Osteoblast (primary cell): ENCODE results near the gene HIPK3. TPM values are rescaled to one million over a fixed set of nuclear protein-coding genes. Genes with fewer than 3 reads are reported as not detected.

Experiments used
- DNase-seq: peaks from one replicate; pipeline ENCODE4 v3.0.0; 2011; ENCODE audit warnings: low spot score, mixed read lengths; ENCODE audit not compliant: insufficient read length; ENCODE audit errors: missing footprints
- H2AFZ ChIP-seq: 2 replicates; pipeline ENCODE4 v1.6.0; 2011; ENCODE audit warnings: mild to moderate bottlenecking, low read length
- H3K27ac ChIP-seq: 2 replicates; pipeline ENCODE4 v1.5.1; 2011; ENCODE audit warnings: mild to moderate bottlenecking, low read depth, low read length, moderate library complexity
- H3K27me3 ChIP-seq: 2 replicates; pipeline ENCODE4 v1.6.0; 2012; ENCODE audit warnings: mild to moderate bottlenecking, control low read depth, inconsistent platforms, low read length, moderate library complexity; ENCODE audit not compliant: insufficient read depth
- H3K36me3 ChIP-seq: 2 replicates; pipeline ENCODE4 v1.5.1; 2011; ENCODE audit warnings: mild to moderate bottlenecking, low read length, control low read depth, moderate library complexity; ENCODE audit not compliant: insufficient read depth
- H3K4me1 ChIP-seq: 2 replicates; pipeline ENCODE4 v1.5.1; 2011; ENCODE audit warnings: mild to moderate bottlenecking, low read length, control low read depth, moderate library complexity; ENCODE audit not compliant: insufficient read depth
- H3K4me2 ChIP-seq: 2 replicates; pipeline ENCODE4 v1.6.0; 2011; ENCODE audit warnings: mild to moderate bottlenecking, low read length; ENCODE audit not compliant: insufficient read depth
- H3K4me3 ChIP-seq: fragments of 200-600 bp; sonication (generic); 3 replicates; pipeline ENCODE4 v1.5.1; 2012; ENCODE audit warnings: mild to moderate bottlenecking, low read length, inconsistent platforms; ENCODE audit not compliant: insufficient read depth
- H3K79me2 ChIP-seq: 2 replicates; pipeline ENCODE4 v1.6.0; 2012; ENCODE audit warnings: mild to moderate bottlenecking, low read length, control low read depth, inconsistent platforms; ENCODE audit not compliant: insufficient read depth
- H3K9me3 ChIP-seq: 2 replicates; pipeline ENCODE4 v1.5.1; 2011; ENCODE audit warnings: low read depth, low read length, control low read depth
- H4K20me1 ChIP-seq: 2 replicates; pipeline ENCODE4 v1.6.0; 2012; ENCODE audit warnings: mild to moderate bottlenecking, low read length, control low read depth; ENCODE audit not compliant: insufficient read depth
- CTCF ChIP-seq: IDR thresholded peaks from 2 replicates; pipeline ENCODE4 v1.5.1; 2011; ENCODE audit warnings: mild to moderate bottlenecking, low read depth, low read length, moderate library complexity; ENCODE audit errors: extremely low read depth
- total RNA-seq: library from RNA; depleted of rRNA; stranded (reverse); fragments of >200 nt; gene quantifications from 2 replicates; pipeline ENCODE4 v1.2.3, GENCODE V29; 2012

HIPK3 gene
- total RNA-seq, 1 donor = 195 TPM

- Histone ChIP-seq H3K4me3 (no peak overlapping the region), H3K4me1 (peaks cover 6% of the 10 kb centered on the region), H4K20me1 (no peaks in the 10 kb centered on the region), H3K4me2 (no peak overlapping the region), H3K27me3 (no peaks in the 10 kb centered on the region), H3K27ac (no peak overlapping the region), H3K36me3 (no peaks in the 10 kb centered on the region), H3K79me2 (peaks cover 75% of the 10 kb centered on the region), H2AFZ (no peak overlapping the region), H3K9me3 (no peaks in the 10 kb centered on the region)
- TF ChIP-seq CTCF = no peak
- DNase-seq = no peak
Observed at GRCh38 chr11:33384220-33384619, 127.0 kb downstream of the HIPK3 start.

GRCh38 chr11:33387581-33387980, 130.4 kb downstream of the HIPK3 start:
- Histone ChIP-seq H2AFZ (no peak overlapping the region), H4K20me1 (no peaks in the 10 kb centered on the region), H3K4me2 (no peak overlapping the region), H3K79me2 (peaks cover 52% of the 10 kb centered on the region), H3K4me1 (peaks cover 6% of the 10 kb centered on the region), H3K4me3 (no peak overlapping the region), H3K36me3 (no peaks in the 10 kb centered on the region), H3K9me3 (no peaks in the 10 kb centered on the region), H3K27me3 (no peaks in the 10 kb centered on the region), H3K27ac (no peak overlapping the region)
- TF ChIP-seq CTCF = no peak
- no peak for DNase-seq

GRCh38 chr11:33387996-33388395, 130.8 kb downstream of the HIPK3 start:
- Histone ChIP-seq H3K4me2 (no peak overlapping the region), H3K9me3 (no peaks in the 10 kb centered on the region), H4K20me1 (no peaks in the 10 kb centered on the region), H2AFZ (no peak overlapping the region), H3K4me3 (no peak overlapping the region), H3K27ac (no peak overlapping the region), H3K27me3 (no peaks in the 10 kb centered on the region), H3K36me3 (no peaks in the 10 kb centered on the region), H3K4me1 (peaks cover 6% of the 10 kb centered on the region), H3K79me2 (peaks cover 51% of the 10 kb centered on the region)
- DNase-seq = no peak
- no peak for TF ChIP-seq CTCF

- no peak overlapping the region for H3K4me2 ChIP-seq
- no peaks in the 10 kb centered on the region for H4K20me1 ChIP-seq
- H3K27ac ChIP-seq = no peak overlapping the region
- peaks cover 43% of the 10 kb centered on the region for H3K79me2 ChIP-seq
- H3K4me1 ChIP-seq = no peaks in the 10 kb centered on the region
- no peaks in the 10 kb centered on the region for H3K9me3 ChIP-seq
- no peaks in the 10 kb centered on the region for H3K36me3 ChIP-seq
- no peak overlapping the region for H3K4me3 ChIP-seq
- no peak overlapping the region for H2AFZ ChIP-seq
- TF ChIP-seq CTCF = no peak
- H3K27me3 ChIP-seq = no peaks in the 10 kb centered on the region
- DNase-seq = no peak
Observed at GRCh38 chr11:33388793-33389525, 131.8 kb downstream of the HIPK3 start.
